ENCODE results near the gene PTCH2. TPM values are rescaled to one million over a fixed set of nuclear protein-coding genes. Genes with fewer than 3 reads are reported as not detected.

Gene PTCH2
- total and polyA plus RNA-seq, 2 of the 13 experiments (the other 11 are each of a cell fraction or from before 2014, with no cell fraction given), result 0.60 to 1.5 TPM

DNA sequence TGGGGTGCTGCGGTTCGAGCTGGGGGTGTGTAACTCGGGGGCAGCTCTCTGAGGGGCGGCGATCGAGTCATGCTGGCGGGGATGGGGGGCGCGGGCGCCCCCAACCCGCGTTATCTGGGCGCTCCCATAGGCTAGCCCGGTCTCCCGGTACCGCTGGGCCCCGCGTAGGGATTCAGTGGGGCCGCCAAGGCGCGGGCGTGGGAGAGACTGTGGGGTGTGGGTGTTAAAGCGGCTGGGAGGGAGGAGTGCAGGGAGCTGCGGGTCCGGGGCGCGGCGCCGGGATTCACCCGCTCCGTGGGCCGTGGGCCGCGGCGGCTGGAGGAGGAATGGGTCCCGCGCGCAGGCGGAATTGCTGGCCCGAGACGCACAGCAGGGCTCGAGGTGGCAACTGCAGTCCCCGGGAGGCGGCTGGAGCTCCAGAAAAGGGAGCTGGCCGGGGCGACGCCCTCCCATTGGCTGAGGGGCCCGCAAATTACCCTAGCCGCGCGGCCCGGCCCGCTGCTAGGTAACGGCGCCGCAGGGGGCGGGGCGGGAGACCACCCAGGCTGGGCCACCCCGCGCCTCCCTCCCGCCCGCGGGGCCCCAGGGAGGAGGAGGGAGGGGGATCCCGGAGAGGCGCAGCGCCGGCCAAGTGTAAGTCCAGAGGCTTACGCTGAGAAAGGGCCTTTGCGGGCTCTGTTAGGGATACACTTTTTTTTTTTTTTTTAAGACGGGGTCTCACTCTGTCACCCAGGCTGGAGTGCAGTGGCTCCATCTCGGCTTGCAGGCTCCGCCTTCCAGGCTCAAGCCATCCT, at the start of gene PTCH2 (continued):
- TF ChIP-seq GFI1 (CRISPR knock-in tag; IDR thresholded peaks at IDR 0.05; ENCODE audit: borderline replicate concordance) (no peak), TAF15 (IDR thresholded peaks at IDR 0.05; ENCODE audit: low read depth, low read length, poor library complexity, severe bottlenecking) (no peak), ZFAT (CRISPR knock-in tag; conservative IDR thresholded peaks at IDR 0.05) (no peak), DMAP1 (CRISPR knock-in tag; IDR thresholded peaks at IDR 0.05) (no peak), HDAC6 (IDR thresholded peaks at IDR 0.05; ENCODE audit: low read depth, low read length) (no peak), SMYD3 (CRISPR knock-in tag; IDR thresholded peaks at IDR 0.05) (no peak), ZMYM4 (CRISPR knock-in tag; IDR thresholded peaks at IDR 0.05) (peak; percentile 31; the same call in 1 of the 2 replicates), HCFC1 (IDR thresholded peaks at IDR 0.05; ENCODE audit: low read depth, low read length) (no peak), ZNF761 (CRISPR knock-in tag; conservative IDR thresholded peaks at IDR 0.05) (no peak), ARNT2 (CRISPR knock-in tag; IDR thresholded peaks at IDR 0.05; ENCODE audit: low read depth) (no peak), TRIM24 (CRISPR knock-in tag; IDR thresholded peaks at IDR 0.05) (no peak), IKZF4 (CRISPR knock-in tag; IDR thresholded peaks at IDR 0.05; ENCODE audit: borderline replicate concordance, low read depth, not compliant biosample characterization) (no peak), TOPORS (CRISPR knock-in tag; IDR thresholded peaks at IDR 0.05) (no peak), DR1 (CRISPR knock-in tag; IDR thresholded peaks at IDR 0.05) (no peak), FOSL2 (CRISPR knock-in tag; IDR thresholded peaks at IDR 0.05) (no peak), ZFX (CRISPR knock-in tag; IDR thresholded peaks at IDR 0.05; ENCODE audit: low read depth) (no peak)
- TF ChIP-seq, protein P1, sequence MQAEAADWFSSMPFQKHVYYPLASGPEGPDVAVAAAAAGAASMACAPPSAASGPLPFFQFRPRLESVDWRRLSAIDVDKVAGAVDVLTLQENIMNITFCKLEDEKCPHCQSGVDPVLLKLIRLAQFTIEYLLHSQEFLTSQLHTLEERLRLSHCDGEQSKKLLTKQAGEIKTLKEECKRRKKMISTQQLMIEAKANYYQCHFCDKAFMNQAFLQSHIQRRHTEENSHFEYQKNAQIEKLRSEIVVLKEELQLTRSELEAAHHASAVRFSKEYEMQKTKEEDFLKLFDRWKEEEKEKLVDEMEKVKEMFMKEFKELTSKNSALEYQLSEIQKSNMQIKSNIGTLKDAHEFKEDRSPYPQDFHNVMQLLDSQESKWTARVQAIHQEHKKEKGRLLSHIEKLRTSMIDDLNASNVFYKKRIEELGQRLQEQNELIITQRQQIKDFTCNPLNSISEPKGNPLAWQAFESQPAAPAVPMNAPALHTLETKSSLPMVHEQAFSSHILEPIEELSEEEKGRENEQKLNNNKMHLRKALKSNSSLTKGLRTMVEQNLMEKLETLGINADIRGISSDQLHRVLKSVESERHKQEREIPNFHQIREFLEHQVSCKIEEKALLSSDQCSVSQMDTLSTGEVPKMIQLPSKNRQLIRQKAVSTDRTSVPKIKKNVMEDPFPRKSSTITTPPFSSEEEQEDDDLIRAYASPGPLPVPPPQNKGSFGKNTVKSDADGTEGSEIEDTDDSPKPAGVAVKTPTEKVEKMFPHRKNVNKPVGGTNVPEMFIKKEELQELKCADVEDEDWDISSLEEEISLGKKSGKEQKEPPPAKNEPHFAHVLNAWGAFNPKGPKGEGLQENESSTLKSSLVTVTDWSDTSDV (CRISPR knock-in tag; IDR thresholded peaks at IDR 0.05), result no peak
- TF ChIP-seq, protein P2, sequence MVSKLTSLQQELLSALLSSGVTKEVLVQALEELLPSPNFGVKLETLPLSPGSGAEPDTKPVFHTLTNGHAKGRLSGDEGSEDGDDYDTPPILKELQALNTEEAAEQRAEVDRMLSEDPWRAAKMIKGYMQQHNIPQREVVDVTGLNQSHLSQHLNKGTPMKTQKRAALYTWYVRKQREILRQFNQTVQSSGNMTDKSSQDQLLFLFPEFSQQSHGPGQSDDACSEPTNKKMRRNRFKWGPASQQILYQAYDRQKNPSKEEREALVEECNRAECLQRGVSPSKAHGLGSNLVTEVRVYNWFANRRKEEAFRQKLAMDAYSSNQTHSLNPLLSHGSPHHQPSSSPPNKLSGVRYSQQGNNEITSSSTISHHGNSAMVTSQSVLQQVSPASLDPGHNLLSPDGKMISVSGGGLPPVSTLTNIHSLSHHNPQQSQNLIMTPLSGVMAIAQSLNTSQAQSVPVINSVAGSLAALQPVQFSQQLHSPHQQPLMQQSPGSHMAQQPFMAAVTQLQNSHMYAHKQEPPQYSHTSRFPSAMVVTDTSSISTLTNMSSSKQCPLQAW (CRISPR knock-in tag; IDR thresholded peaks at IDR 0.05), result no peak
- TF ChIP-seq, protein P3, sequence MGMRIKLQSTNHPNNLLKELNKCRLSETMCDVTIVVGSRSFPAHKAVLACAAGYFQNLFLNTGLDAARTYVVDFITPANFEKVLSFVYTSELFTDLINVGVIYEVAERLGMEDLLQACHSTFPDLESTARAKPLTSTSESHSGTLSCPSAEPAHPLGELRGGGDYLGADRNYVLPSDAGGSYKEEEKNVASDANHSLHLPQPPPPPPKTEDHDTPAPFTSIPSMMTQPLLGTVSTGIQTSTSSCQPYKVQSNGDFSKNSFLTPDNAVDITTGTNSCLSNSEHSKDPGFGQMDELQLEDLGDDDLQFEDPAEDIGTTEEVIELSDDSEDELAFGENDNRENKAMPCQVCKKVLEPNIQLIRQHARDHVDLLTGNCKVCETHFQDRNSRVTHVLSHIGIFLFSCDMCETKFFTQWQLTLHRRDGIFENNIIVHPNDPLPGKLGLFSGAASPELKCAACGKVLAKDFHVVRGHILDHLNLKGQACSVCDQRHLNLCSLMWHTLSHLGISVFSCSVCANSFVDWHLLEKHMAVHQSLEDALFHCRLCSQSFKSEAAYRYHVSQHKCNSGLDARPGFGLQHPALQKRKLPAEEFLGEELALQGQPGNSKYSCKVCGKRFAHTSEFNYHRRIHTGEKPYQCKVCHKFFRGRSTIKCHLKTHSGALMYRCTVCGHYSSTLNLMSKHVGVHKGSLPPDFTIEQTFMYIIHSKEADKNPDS (CRISPR knock-in tag; IDR thresholded peaks at IDR 0.05), result no peak
- TF ChIP-seq, protein P4, sequence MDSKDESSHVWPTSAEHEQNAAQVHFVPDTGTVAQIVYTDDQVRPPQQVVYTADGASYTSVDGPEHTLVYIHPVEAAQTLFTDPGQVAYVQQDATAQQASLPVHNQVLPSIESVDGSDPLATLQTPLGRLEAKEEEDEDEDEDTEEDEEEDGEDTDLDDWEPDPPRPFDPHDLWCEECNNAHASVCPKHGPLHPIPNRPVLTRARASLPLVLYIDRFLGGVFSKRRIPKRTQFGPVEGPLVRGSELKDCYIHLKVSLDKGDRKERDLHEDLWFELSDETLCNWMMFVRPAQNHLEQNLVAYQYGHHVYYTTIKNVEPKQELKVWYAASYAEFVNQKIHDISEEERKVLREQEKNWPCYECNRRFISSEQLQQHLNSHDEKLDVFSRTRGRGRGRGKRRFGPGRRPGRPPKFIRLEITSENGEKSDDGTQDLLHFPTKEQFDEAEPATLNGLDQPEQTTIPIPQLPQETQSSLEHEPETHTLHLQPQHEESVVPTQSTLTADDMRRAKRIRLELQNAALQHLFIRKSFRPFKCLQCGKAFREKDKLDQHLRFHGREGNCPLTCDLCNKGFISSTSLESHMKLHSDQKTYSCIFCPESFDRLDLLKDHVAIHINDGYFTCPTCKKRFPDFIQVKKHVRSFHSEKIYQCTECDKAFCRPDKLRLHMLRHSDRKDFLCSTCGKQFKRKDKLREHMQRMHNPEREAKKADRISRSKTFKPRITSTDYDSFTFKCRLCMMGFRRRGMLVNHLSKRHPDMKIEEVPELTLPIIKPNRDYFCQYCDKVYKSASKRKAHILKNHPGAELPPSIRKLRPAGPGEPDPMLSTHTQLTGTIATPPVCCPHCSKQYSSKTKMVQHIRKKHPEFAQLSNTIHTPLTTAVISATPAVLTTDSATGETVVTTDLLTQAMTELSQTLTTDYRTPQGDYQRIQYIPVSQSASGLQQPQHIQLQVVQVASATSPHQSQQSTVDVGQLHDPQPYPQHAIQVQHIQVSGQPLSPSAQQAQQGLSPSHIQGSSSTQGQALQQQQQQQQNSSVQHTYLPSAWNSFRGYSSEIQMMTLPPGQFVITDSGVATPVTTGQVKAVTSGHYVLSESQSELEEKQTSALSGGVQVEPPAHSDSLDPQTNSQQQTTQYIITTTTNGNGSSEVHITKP (CRISPR knock-in tag; IDR thresholded peaks at IDR 0.05; ENCODE audit: low read depth), result no peak

Data from HepG2 (cell line).